ENCODE measurements around the gene PEAK3. TPM values are rescaled to one million over a fixed set of nuclear protein-coding genes. Genes with fewer than 3 reads are reported as not detected.
A peak's percentile ranks its signal among the peaks of the same experiment; 100 is the strongest.

The PEAK3 gene
- total RNA-seq, 1 experiment from 2014 or later: not detected

- BruUV-seq (replicated peaks): no TSS peak
- intact Hi-C loops (cut with micrococcal nuclease): no loop called here
- H3K27ac Mint-ChIP-seq (ENCODE audit: low read depth, unreplicated experiment): no peak overlapping the region
- H3K36me3 Mint-ChIP-seq (ENCODE audit: insufficient read depth, unreplicated experiment): peaks cover 6% of the 10 kb centered on the region
- CTCF ChIA-PET: interaction anchor here (0.6 kb wide), 1 partner anchor 166 kb away, joined by 5 read pairs; no protein-coding TSS in a partner anchor
- H3K4me1 Mint-ChIP-seq (ENCODE audit: insufficient read depth, unreplicated experiment): peaks cover 6% of the 10 kb centered on the region
- H3K9me3 Mint-ChIP-seq (ENCODE audit: unreplicated experiment): no peaks in the 10 kb centered on the region
- no peaks in the 10 kb centered on the region for H3K27me3 Mint-ChIP-seq (ENCODE audit: insufficient read depth, unreplicated experiment)
- DNase-seq (ENCODE audit: unreplicated experiment): peak; percentile 64
- TF ChIP-seq CTCF (IDR thresholded peaks at IDR 0.05; ENCODE audit: unreplicated experiment): no peak
- no peak overlapping the region for H3K4me3 Mint-ChIP-seq (ENCODE audit: unreplicated experiment)
- POLR2A ChIA-PET: interaction anchor here (1.1 to 3.7 kb wide), 6 partner anchors 9 to 96 kb away, joined by 3 to 32 read pairs (median 5); partner anchors contain the start of gene DOT1L
Measured at GRCh38 chr19:2259336-2259735, 22.6 kb downstream of the PEAK3 start.

- CTCF ChIA-PET: no interaction called here
- Mint-ChIP-seq H3K4me3 (ENCODE audit: unreplicated experiment) (no peak within 1 kb of the TSS), H3K4me1 (ENCODE audit: insufficient read depth, unreplicated experiment) (peaks cover 6% of the 10 kb centered on the region), H3K9me3 (ENCODE audit: unreplicated experiment) (no peaks in the 10 kb centered on the region), H3K27ac (ENCODE audit: low read depth, unreplicated experiment) (no peak within 1 kb of the TSS), H3K27me3 (ENCODE audit: insufficient read depth, unreplicated experiment) (no peaks in the 10 kb centered on the region), H3K36me3 (ENCODE audit: insufficient read depth, unreplicated experiment) (no peaks in the 10 kb centered on the region)
- POLR2A ChIA-PET: interaction anchor here (1.0 kb wide), 1 partner anchor 17 kb away, joined by 4 read pairs; no protein-coding TSS in a partner anchor
- intact Hi-C loops (cut with micrococcal nuclease): no loop called here
- no peak for TF ChIP-seq CTCF (IDR thresholded peaks at IDR 0.05; ENCODE audit: unreplicated experiment)
- BruUV-seq (replicated peaks): no TSS peak
- DNase-seq (ENCODE audit: unreplicated experiment): no peak
Measured at GRCh38 chr19:2255982-2256685, 25.8 kb downstream of the PEAK3 start, which contains the start of gene JSRP1. JSRP1 (minus strand) TSS chr19:2256417; CDS start chr19:2255314, 1,103 bp downstream.

- CTCF ChIA-PET: no interaction called here
- DNase-seq (ENCODE audit: unreplicated experiment): no peak
- no peak overlapping the region for H3K4me3 Mint-ChIP-seq (ENCODE audit: unreplicated experiment)
Measured at GRCh38 chr19:2255112-2255845, 26.7 kb downstream of the PEAK3 start.

More at GRCh38 chr19:2255112-2255845, 26.7 kb downstream of the PEAK3 start:
- Mint-ChIP-seq H3K36me3 (ENCODE audit: insufficient read depth, unreplicated experiment) (peaks cover 2% of the 10 kb centered on the region), H3K9me3 (ENCODE audit: unreplicated experiment) (no peaks in the 10 kb centered on the region), H3K4me1 (ENCODE audit: insufficient read depth, unreplicated experiment) (peaks cover 4% of the 10 kb centered on the region), H3K27ac (ENCODE audit: low read depth, unreplicated experiment) (no peak overlapping the region), H3K27me3 (ENCODE audit: insufficient read depth, unreplicated experiment) (no peaks in the 10 kb centered on the region)
- POLR2A ChIA-PET: interaction anchor here (0.9 to 1.2 kb wide), 2 partner anchors 16 kb away, joined by 3 read pairs; no protein-coding TSS in a partner anchor
- BruUV-seq (replicated peaks): no TSS peak
- TF ChIP-seq CTCF (IDR thresholded peaks at IDR 0.05; ENCODE audit: unreplicated experiment): no peak
- intact Hi-C loops (cut with micrococcal nuclease): no loop called here
